ENCODE results near the gene SOST.
"Not testable (repeated sequence)": the region's sequence is repeated elsewhere in the genome, so short reads cannot be mapped to it uniquely, and the experiment has no call there.

Gene SOST

DNA sequence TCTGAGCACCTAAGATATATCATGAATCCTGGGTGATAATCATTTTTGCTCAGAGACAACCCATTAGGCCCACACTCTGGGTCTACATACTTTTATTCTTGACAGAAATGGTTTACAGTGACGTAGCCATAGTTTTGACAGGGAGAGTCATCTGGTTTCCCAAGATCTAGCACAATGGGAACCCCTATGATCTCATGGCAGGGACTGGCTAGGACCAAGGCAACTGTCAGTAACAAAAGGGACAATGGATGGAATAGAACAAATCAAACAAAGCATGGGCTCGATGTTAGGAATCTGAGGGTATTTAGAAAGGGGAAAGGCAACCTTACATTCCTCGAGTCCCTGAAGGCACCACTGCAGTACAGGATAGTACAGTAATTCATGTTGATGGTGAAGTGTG, 42.1 kb upstream of the SOST start:
- no peaks in the 10 kb centered on the region for H3K9me3 ChIP-seq (ENCODE audit: control insufficient read depth, low read length)
- H3K4me3 ChIP-seq (ENCODE audit: low read depth, low read length), result no peak overlapping the region
- no peaks in the 10 kb centered on the region for H3K36me3 ChIP-seq (ENCODE audit: control insufficient read depth, insufficient read depth, low read length)
- H3K9ac ChIP-seq, result no peak overlapping the region
- no peaks in the 10 kb centered on the region for H3K4me1 ChIP-seq
- no peak overlapping the region for H3K27ac ChIP-seq
- no peak overlapping the region for H2AFZ ChIP-seq
- H3K79me2 ChIP-seq, result no peaks in the 10 kb centered on the region
- H3K4me2 ChIP-seq (ENCODE audit: low read length), result no peak overlapping the region
- H3K27me3 ChIP-seq (ENCODE audit: control insufficient read depth, insufficient read depth, low read length), result no peaks in the 10 kb centered on the region
- TF ChIP-seq, protein P1, sequence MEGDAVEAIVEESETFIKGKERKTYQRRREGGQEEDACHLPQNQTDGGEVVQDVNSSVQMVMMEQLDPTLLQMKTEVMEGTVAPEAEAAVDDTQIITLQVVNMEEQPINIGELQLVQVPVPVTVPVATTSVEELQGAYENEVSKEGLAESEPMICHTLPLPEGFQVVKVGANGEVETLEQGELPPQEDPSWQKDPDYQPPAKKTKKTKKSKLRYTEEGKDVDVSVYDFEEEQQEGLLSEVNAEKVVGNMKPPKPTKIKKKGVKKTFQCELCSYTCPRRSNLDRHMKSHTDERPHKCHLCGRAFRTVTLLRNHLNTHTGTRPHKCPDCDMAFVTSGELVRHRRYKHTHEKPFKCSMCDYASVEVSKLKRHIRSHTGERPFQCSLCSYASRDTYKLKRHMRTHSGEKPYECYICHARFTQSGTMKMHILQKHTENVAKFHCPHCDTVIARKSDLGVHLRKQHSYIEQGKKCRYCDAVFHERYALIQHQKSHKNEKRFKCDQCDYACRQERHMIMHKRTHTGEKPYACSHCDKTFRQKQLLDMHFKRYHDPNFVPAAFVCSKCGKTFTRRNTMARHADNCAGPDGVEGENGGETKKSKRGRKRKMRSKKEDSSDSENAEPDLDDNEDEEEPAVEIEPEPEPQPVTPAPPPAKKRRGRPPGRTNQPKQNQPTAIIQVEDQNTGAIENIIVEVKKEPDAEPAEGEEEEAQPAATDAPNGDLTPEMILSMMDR (IDR thresholded peaks at IDR 0.05), result no peak

DNA sequence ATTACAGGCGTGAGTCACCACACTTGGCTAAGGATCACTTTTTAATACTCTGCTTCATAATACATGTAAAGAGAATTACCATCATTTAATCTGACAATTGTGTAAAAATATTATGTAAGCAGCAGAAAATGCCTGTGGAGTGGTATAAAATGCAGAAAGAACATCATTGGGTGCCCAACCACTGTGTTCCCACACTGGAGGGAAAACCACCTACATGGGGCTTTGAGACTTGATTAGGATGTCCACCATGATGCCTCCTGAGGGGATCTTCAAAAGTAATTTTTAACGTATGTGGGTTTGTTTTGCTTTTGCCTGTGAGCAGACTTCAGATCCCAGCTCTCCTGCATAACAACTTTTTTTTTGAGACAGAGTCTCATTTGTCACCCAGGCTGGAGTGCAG, 40.5 kb upstream of the SOST start:
- Histone ChIP-seq H3K4me1 (no peaks in the 10 kb centered on the region), H2AFZ (no peak overlapping the region), H3K9ac (no peak overlapping the region), H3K36me3 (ENCODE audit: control insufficient read depth, insufficient read depth, low read length) (no peaks in the 10 kb centered on the region), H3K4me2 (ENCODE audit: low read length) (no peak overlapping the region), H3K27me3 (ENCODE audit: control insufficient read depth, insufficient read depth, low read length) (no peaks in the 10 kb centered on the region), H3K9me3 (ENCODE audit: control insufficient read depth, low read length) (no peaks in the 10 kb centered on the region), H3K27ac (no peak overlapping the region), H3K4me3 (ENCODE audit: low read depth, low read length) (no peak overlapping the region), H3K79me2 (no peaks in the 10 kb centered on the region)
- TF ChIP-seq, protein P1 (IDR thresholded peaks at IDR 0.05), result no peak

DNA sequence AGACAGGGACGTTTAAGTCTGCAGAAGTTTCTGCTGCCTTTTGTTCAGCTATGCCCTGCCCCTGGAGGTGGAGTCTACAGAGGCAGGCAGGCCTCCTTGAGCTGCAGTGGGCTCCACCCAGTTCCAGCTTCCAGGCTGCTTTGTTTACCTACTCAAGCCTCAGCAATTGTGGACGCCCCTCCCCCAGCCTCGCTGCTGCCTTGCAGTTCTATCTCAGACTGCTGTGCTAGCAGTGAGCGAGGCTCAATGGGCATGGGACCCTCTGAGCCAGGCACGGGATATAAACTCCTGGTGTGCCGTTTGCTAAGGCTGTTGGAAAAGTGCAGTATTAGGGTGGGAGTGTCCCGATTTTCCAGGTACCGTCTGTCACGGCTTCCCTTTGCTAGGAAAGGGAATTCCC, 39.4 kb upstream of the SOST start:
- not testable (repeated sequence) for H3K9me3 ChIP-seq (ENCODE audit: control insufficient read depth, low read length); H3K9ac ChIP-seq; H3K4me2 ChIP-seq (ENCODE audit: low read length); H2AFZ ChIP-seq; H3K79me2 ChIP-seq; H3K27me3 ChIP-seq (ENCODE audit: control insufficient read depth, insufficient read depth, low read length); H3K4me1 ChIP-seq; H3K36me3 ChIP-seq (ENCODE audit: control insufficient read depth, insufficient read depth, low read length); H3K27ac ChIP-seq; H3K4me3 ChIP-seq (ENCODE audit: low read depth, low read length)

DNA sequence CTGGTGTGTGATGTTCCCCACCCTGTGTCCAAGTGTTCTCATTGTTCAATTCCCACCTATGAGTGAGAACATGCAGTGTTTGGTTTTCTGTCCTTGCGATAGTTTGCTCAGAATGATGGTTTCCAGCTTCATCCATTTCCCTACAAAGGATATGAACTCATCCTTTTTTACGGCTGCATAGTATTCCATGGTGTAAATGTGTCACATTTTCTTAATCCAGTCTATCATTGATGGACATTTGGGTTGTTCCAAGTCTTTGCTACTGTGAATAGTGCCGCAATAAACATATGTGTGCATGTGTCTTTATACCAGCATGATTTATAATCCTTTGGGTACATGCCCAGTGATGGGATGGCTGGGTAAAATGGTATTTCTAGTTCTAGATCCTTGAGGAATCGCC, 34.1 kb upstream of the SOST start:
- not testable (repeated sequence) for H3K4me3 ChIP-seq (ENCODE audit: low read depth, low read length); H3K27ac ChIP-seq; H3K79me2 ChIP-seq; H3K27me3 ChIP-seq (ENCODE audit: control insufficient read depth, insufficient read depth, low read length); H3K4me1 ChIP-seq; H3K9me3 ChIP-seq (ENCODE audit: control insufficient read depth, low read length); H3K9ac ChIP-seq; H3K4me2 ChIP-seq (ENCODE audit: low read length); H3K36me3 ChIP-seq (ENCODE audit: control insufficient read depth, insufficient read depth, low read length); H2AFZ ChIP-seq

DNA sequence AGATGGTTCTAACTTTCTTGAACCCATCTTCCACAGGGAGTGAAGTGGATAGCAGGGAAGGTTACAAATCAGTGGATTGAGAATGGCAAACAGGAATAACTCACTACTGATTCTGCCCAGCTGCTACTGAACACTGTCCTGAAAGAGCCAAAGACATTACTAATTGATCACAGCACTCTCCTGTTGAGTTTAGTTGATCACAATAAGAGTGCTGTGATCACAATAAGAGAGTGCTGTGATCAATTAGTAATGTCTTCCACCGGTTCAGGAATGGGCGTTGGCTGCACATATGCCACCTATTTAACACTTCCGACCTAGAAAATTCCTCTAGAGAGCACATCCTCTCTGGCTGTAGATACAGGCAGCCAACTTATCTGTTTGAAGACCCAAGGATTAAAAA, 33.0 kb upstream of the SOST start:
- H3K79me2 ChIP-seq, result no peaks in the 10 kb centered on the region
- H3K27ac ChIP-seq, result no peak overlapping the region
- H3K4me3 ChIP-seq (ENCODE audit: low read depth, low read length), result no peak overlapping the region
- TF ChIP-seq, protein P1 (IDR thresholded peaks at IDR 0.05), result no peak
- no peaks in the 10 kb centered on the region for H3K9me3 ChIP-seq (ENCODE audit: control insufficient read depth, low read length)
- no peaks in the 10 kb centered on the region for H3K4me1 ChIP-seq
- no peak overlapping the region for H3K9ac ChIP-seq
- H2AFZ ChIP-seq, result no peak overlapping the region
- H3K27me3 ChIP-seq (ENCODE audit: control insufficient read depth, insufficient read depth, low read length), result no peaks in the 10 kb centered on the region
- no peaks in the 10 kb centered on the region for H3K36me3 ChIP-seq (ENCODE audit: control insufficient read depth, insufficient read depth, low read length)
- peak overlapping the region; percentile 4 for H3K4me2 ChIP-seq (ENCODE audit: low read length)

DNA sequence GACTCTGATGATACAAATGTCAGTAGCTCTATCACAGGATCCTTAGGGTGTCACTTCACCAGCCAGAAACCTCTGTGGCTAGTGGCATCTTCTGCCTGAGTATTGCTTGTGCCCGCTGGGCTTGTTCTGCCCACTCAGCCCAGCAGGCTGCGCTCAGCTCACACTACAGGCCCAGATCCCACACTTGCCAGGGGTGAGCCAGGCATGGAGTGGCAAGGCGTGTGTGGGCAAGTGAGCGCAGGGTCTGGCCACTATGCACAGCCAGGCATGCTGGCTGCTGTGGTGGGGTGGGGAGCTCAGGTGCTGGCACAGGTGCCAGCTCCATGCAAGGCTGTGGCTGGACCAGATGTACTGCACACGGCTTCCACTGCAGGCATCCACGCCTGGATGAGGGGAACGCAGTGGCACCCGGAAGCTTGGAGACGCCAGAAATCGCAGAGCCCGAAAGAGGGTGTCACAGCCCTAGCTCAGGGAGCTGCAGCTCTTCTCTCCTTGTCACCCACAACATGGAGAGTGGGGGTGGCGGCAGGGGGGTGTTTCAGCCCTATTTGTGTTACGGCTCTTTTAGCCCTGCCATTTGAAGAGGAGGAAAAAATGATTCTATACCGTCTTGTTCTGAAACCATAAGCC, 31.8 kb upstream of the SOST start:
- no peaks in the 10 kb centered on the region for H3K4me1 ChIP-seq
- H2AFZ ChIP-seq, result no peak overlapping the region
- no peak overlapping the region for H3K4me3 ChIP-seq (ENCODE audit: low read depth, low read length)
- H3K27ac ChIP-seq, result no peak overlapping the region
- TF ChIP-seq, protein P1 (IDR thresholded peaks at IDR 0.05), result no peak
- no peak overlapping the region for H3K9ac ChIP-seq
- H3K36me3 ChIP-seq (ENCODE audit: control insufficient read depth, insufficient read depth, low read length), result no peaks in the 10 kb centered on the region
- H3K4me2 ChIP-seq (ENCODE audit: low read length), result no peak overlapping the region
- H3K27me3 ChIP-seq (ENCODE audit: control insufficient read depth, insufficient read depth, low read length), result no peaks in the 10 kb centered on the region
- no peaks in the 10 kb centered on the region for H3K9me3 ChIP-seq (ENCODE audit: control insufficient read depth, low read length)
- no peaks in the 10 kb centered on the region for H3K79me2 ChIP-seq

Data from parathyroid adenoma (tissue), 2 donors.